NT2/D1 (cell line): ENCODE results near the gene DCPS.

Experiments
- DNase-seq: peaks from one replicate; pipeline ENCODE4 v3.0.0-alpha.2; 2011; ENCODE audit warnings: low read depth, low spot score
- H3K27me3 ChIP-seq: 2 replicates; pipeline ENCODE4 v1.6.0; 2011; ENCODE audit warnings: mild to moderate bottlenecking; ENCODE audit not compliant: insufficient read length, insufficient read depth
- H3K36me3 ChIP-seq: 2 replicates; pipeline ENCODE4 v1.6.1; 2011; ENCODE audit warnings: mild to moderate bottlenecking, low read length, mixed read lengths; ENCODE audit not compliant: insufficient read depth, insufficient read length
- H3K4me1 ChIP-seq: 2 replicates; pipeline ENCODE4 v1.5.1; 2011; ENCODE audit not compliant: insufficient read depth, insufficient read length
- H3K4me3 ChIP-seq: 2 replicates; pipeline ENCODE4 v1.5.1; 2011; ENCODE audit warnings: low read depth; ENCODE audit not compliant: insufficient read length
- H3K9ac ChIP-seq: 2 replicates; pipeline ENCODE4 v1.6.0; 2011; ENCODE audit warnings: low read depth; ENCODE audit not compliant: insufficient read length
- H3K9me3 ChIP-seq: 2 replicates; pipeline ENCODE4 v1.5.1; 2011; ENCODE audit warnings: mild to moderate bottlenecking, low read length; ENCODE audit not compliant: insufficient read depth
- SUZ12 ChIP-seq: IDR thresholded peaks from 2 replicates; pipeline ENCODE4 v1.6.1; 2011; ENCODE audit not compliant: insufficient read length, insufficient read depth; ENCODE audit errors: extremely low read depth
- YY1 ChIP-seq: IDR thresholded peaks from 2 replicates; pipeline ENCODE4 v1.6.1; 2011; ENCODE audit not compliant: insufficient read length, insufficient read depth
- ZNF274 ChIP-seq: IDR thresholded peaks from 2 replicates; pipeline ENCODE4 v1.6.1; 2011; ENCODE audit warnings: mild to moderate bottlenecking, low read depth, low read length

DCPS gene

DNA sequence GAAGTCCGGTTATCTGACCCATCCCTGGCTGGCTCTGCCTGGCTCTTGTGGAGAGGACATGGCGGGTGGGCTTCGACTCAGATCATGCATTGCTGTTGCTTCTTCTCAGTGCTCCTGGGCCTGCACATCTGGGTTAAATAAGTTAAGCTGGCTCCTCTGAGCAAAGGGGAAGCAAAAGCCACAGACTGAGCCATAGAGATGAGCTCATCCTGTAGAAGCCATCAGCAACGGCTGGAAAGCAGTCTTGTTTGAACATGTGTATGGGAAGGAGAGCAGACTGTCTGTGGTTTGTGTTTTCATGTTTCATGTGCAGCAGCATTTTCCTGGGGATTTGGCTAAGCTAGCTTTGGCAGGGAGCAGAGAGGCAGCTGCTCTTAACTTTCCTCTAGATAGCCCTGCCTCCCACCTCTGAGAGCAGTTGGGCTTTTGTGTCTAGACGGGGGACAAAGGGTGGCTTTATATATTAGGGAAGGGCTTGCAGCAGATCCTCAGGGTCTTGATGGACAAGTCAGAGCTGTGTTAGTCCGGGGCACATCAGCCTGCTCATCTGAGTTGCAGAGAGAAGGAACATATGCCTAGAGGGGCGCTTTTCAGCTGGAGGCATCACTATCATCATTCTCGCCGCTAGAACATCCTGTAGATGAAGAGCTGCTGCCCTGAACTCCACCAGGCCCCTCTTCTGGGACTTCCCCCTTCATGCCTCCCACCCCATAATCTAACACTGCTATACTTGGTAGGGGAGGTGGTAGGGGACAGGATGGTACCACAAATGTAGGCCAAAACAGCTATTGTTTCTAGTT, 14.9 kb downstream of the DCPS start:
- DNase-seq = no peak
- no peaks in the 10 kb centered on the region for H3K27me3 ChIP-seq
- no peaks in the 10 kb centered on the region for H3K9me3 ChIP-seq
- TF ChIP-seq SUZ12 (no peak), ZNF274 (no peak), YY1 (no peak)
- H3K4me3 ChIP-seq = no peak overlapping the region
- no peaks in the 10 kb centered on the region for H3K4me1 ChIP-seq
- peaks cover 3% of the 10 kb centered on the region for H3K36me3 ChIP-seq
- H3K9ac ChIP-seq = no peak overlapping the region

DNA sequence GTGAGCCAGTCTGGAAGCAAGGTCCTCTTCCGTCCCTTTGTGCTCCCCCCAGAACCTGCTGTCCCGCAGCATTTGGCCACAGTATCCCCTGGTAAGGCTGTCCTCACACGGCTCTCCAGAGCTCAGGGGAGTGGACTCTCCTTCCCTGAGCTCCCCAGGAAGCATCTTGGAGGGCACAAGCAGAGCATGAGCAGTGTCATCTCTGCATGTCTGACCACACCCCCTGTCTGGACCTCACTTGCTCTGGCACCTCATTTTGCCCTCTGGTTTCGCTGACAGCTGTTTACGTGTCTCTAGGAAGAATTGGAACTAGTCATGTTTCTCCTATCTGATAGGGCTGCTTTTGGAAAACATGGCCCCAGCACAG, 15.5 kb downstream of the DCPS start:
- no peaks in the 10 kb centered on the region for H3K9me3 ChIP-seq
- DNase-seq = no peak
- H3K36me3 ChIP-seq = no peaks in the 10 kb centered on the region
- no peaks in the 10 kb centered on the region for H3K4me1 ChIP-seq
- no peak overlapping the region for H3K4me3 ChIP-seq
- H3K27me3 ChIP-seq = no peaks in the 10 kb centered on the region
- no peak overlapping the region for H3K9ac ChIP-seq
- TF ChIP-seq ZNF274 (no peak), YY1 (no peak), SUZ12 (no peak)

DNA sequence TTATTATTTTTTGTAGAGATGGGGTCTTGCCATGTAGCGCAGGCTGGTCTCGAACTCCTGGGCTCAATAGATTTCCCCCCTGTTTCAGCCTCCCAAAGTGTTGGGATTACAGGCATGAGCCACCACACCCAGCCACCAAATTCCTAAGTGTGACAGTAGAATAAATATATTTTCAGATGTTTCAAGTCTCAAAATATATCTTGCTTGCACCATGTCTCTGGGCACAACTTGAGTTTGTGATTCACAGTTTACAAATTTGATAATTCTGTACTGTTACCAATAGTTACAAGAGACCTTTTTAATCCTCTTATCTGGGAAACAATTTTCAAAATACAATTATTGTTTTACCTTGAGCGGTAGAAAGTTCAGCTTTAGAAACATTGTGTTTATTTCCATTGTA, 19.1 kb downstream of the DCPS start:
- Histone ChIP-seq H3K9me3 (no peaks in the 10 kb centered on the region), H3K27me3 (no peaks in the 10 kb centered on the region), H3K9ac (no peak overlapping the region), H3K4me3 (no peak overlapping the region), H3K4me1 (no peaks in the 10 kb centered on the region), H3K36me3 (no peaks in the 10 kb centered on the region)
- TF ChIP-seq SUZ12 (no peak), ZNF274 (no peak), YY1 (no peak)
- DNase-seq = no peak

DNA sequence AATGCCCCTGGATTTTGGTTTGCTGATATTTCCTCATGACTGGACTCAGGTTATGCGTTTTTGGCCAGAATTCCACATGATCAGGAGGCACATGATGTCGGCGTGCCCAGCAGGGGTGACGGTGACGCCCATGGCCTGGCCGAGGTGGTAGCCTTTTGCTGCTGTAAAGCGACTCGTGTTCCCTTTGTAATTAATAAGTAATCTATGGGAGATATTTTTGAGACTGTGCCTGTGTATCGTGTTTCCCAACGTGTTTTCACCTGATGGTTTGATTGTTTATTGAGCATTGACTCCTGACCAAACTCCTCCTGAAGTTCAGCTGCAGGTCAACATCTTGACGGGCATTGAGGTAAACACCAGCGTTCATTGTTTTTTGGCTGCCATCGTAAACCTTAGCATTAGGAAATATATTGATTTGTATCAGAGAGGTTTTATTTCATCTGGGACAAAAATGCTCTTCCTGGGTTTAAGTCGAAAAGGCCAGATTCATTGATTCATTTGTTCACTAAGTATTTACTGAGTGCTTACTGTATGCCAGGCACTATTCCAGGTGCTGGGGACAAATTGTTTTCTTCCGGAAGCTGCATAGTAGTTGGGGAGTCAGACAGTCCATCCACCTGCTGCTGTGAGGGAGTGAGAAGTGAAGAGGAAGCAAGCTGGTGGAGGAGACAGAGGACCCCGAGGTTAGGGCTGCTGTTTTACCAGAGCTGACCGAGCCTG, 23.6 kb downstream of the DCPS start:
- Histone ChIP-seq H3K36me3 (peaks cover 11% of the 10 kb centered on the region), H3K27me3 (no peaks in the 10 kb centered on the region), H3K9me3 (no peaks in the 10 kb centered on the region), H3K4me3 (no peak overlapping the region), H3K9ac (no peak overlapping the region), H3K4me1 (no peaks in the 10 kb centered on the region)
- no peak for DNase-seq
- no peak for TF ChIP-seq YY1
- no peak for TF ChIP-seq SUZ12
- no peak for TF ChIP-seq ZNF274

DNA sequence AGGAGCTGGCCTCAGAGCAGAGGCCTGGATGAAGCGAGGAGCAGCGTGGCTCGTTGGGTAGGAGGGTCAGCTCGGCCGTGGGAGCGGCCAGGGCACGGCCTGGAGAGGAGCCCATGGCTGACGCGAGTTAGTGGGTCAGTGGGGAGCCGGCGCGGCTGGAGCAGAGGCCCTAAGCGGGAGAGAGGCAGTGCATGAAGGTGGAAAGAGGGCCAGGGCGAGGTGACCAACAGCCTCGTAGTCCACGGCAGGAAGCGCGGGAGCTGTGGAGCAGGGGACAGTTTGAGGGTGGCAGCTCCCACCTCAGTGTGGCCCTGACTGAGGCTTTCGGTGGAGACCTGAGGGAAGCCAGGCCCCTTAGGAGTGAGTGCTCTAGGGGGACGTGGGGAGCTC, 24.1 kb downstream of the DCPS start:
- Histone ChIP-seq H3K4me1 (no peaks in the 10 kb centered on the region), H3K9me3 (no peaks in the 10 kb centered on the region), H3K36me3 (peaks cover 12% of the 10 kb centered on the region), H3K9ac (no peak overlapping the region), H3K4me3 (no peak overlapping the region), H3K27me3 (no peaks in the 10 kb centered on the region)
- no peak for TF ChIP-seq SUZ12
- DNase-seq = no peak

DNA sequence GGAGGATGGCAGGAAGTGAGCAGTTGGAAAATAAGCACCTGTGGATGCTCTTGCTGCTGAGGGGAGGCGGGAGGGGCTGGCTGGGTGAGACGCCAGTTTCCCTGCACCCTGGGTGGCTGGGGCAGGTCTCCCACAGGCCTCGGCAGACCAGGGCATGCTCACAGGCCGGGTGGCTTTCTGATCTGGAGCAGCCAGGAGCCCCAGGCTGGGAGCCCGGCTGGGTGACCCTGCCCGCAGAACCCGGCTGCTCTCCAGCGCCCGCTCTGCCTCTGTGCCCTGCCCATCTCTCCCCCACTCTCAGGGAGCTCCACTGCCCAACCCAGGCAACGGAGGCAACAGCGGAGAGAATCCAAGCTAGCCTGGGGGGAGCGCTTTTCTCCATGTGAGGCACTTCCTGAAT, 24.6 kb downstream of the DCPS start:
- no peak for TF ChIP-seq ZNF274
- TF ChIP-seq SUZ12 = no peak
- no peak for TF ChIP-seq YY1
- H3K9me3 ChIP-seq = no peaks in the 10 kb centered on the region
- H3K9ac ChIP-seq = no peak overlapping the region
- peaks cover 12% of the 10 kb centered on the region for H3K36me3 ChIP-seq
- no peaks in the 10 kb centered on the region for H3K27me3 ChIP-seq
- no peak overlapping the region for H3K4me3 ChIP-seq
- DNase-seq = no peak
- H3K4me1 ChIP-seq = no peaks in the 10 kb centered on the region

DNA sequence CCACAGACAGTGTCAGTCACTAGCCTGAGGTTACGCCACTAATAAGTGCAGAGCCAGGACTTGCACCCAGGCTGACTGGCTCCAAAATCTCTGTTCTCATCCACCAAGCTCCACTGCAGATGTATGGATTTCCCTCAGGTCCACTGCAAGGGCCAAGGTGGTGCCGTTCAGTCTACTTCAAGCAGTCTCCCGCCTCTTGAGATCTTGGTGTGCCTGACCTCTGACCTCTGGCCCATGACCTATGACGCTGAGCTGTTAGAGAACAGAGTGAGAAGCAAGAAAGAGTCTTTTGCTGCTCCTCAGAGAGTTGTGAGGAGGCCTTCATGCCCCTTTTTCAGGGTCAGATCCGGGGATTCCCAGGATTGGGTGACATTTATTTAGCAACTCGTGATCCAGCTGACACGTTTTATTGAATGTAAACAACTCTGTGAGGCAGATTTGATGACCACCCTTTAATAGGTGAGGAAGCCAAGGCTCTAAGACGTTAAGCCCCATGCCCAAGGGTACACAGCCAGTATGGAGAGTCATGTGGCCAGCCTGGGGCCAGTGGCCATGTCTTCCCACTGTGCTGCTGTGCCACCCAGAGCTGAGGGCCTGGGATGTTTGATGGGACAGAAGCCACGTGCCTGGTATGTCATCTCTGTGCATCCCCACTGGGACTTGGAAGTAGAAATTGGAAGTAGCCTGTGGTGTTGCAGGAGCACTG, 25.2 kb downstream of the DCPS start:
- H3K9ac ChIP-seq = no peak overlapping the region
- TF ChIP-seq SUZ12 (no peak), YY1 (no peak), ZNF274 (no peak)
- DNase-seq = no peak
- H3K27me3 ChIP-seq = no peaks in the 10 kb centered on the region
- H3K9me3 ChIP-seq = no peaks in the 10 kb centered on the region
- no peak overlapping the region for H3K4me3 ChIP-seq
- no peaks in the 10 kb centered on the region for H3K4me1 ChIP-seq
- H3K36me3 ChIP-seq = peaks cover 12% of the 10 kb centered on the region
